Measurements from ENCODE around the gene WFDC1.
A peak's percentile ranks its signal among the peaks of the same experiment; 100 is the strongest.
"Not testable (repeated sequence)": the region's sequence is repeated elsewhere in the genome, so short reads cannot be mapped to it uniquely, and the experiment has no call there.

WFDC1 gene

GRCh38 chr16:84330685-84331050 lies 36.0 kb downstream of the WFDC1 start:
- DNase-seq: no peak

- no peak for DNase-seq
Observed at GRCh38 chr16:84331998-84332780, 37.5 kb downstream of the WFDC1 start.

- no peak for DNase-seq
Observed at GRCh38 chr16:84332975-84333684, 38.5 kb downstream of the WFDC1 start.

- no peak for DNase-seq
Observed at GRCh38 chr16:84334058-84334457, 39.4 kb downstream of the WFDC1 start.

- DNase-seq: no peak
Observed at GRCh38 chr16:84334482-84334881, 39.8 kb downstream of the WFDC1 start.

- DNase-seq: not testable (repeated sequence)
Observed at GRCh38 chr16:84337236-84337635, 42.6 kb downstream of the WFDC1 start.

GRCh38 chr16:84339311-84339710 lies 44.6 kb downstream of the WFDC1 start:
- peak; percentile 57 for DNase-seq

GRCh38 chr16:84339766-84340165 lies 45.1 kb downstream of the WFDC1 start:
- no peak for DNase-seq

- no peak for DNase-seq
Observed at GRCh38 chr16:84340325-84341040, 45.8 kb downstream of the WFDC1 start.

- no peak for DNase-seq
Observed at GRCh38 chr16:84341528-84342295, 47.0 kb downstream of the WFDC1 start.

- not testable (repeated sequence) for DNase-seq
Observed at GRCh38 chr16:84343800-84344199, 49.1 kb downstream of the WFDC1 start.

GRCh38 chr16:84344781-84345180 lies 50.1 kb downstream of the WFDC1 start:
- no peak for DNase-seq

- no peak for DNase-seq
Observed at GRCh38 chr16:84347161-84347560, 52.5 kb downstream of the WFDC1 start.

- no peak for DNase-seq
Observed at GRCh38 chr16:84348386-84348888, 53.8 kb downstream of the WFDC1 start.

- DNase-seq: no peak
Observed at GRCh38 chr16:84349862-84350684, 55.4 kb downstream of the WFDC1 start.

- no peak for DNase-seq
Observed at GRCh38 chr16:84350685-84351400, 56.2 kb downstream of the WFDC1 start.

- no peak for DNase-seq
Observed at GRCh38 chr16:84351630-84352029, 57.0 kb downstream of the WFDC1 start.

GRCh38 chr16:84354306-84354705 lies 59.6 kb downstream of the WFDC1 start:
- no peak for DNase-seq

- DNase-seq: no peak
Observed at GRCh38 chr16:84355149-84355548, 60.5 kb downstream of the WFDC1 start.

GRCh38 chr16:84356176-84356575 lies 61.5 kb downstream of the WFDC1 start:
- peak; percentile 22 for DNase-seq

- DNase-seq: peak; percentile 94
Observed at GRCh38 chr16:84356591-84357116, 62.0 kb downstream of the WFDC1 start.
